HepG2 (cell line): ENCODE results near the gene COL9A3. TPM values are rescaled to one million over a fixed set of nuclear protein-coding genes. Genes with fewer than 3 reads are reported as not detected.
A peak's percentile ranks its signal among the peaks of the same experiment; 100 is the strongest.

Experiments
- ARNTL ChIP-seq: sonication (generic); formaldehyde crosslinking; IDR thresholded peaks from 2 replicates; pipeline ENCODE4 v1.4.0; 2020; ENCODE audit warnings: mild to moderate bottlenecking, missing genetic modification reagents
- MAX ChIP-seq: IDR thresholded peaks from 2 replicates; pipeline ENCODE4 v1.6.1; 2012; ENCODE audit warnings: inconsistent platforms
- RNF219 ChIP-seq: sonication (generic); formaldehyde crosslinking; IDR thresholded peaks from 2 replicates; pipeline ENCODE4 v1.5.0; 2020; ENCODE audit warnings: mild to moderate bottlenecking, missing genetic modification reagents
- RORA ChIP-seq: sonication (generic); formaldehyde crosslinking; IDR thresholded peaks from 2 replicates; pipeline ENCODE4 v1.5.0; 2020; ENCODE audit warnings: mild to moderate bottlenecking, missing genetic modification reagents, moderate library complexity
- RXRA ChIP-seq: sonication (generic); formaldehyde crosslinking; IDR thresholded peaks from 2 replicates; pipeline ENCODE4 v1.5.1; 2020; ENCODE audit warnings: missing genetic modification reagents
- SKIL ChIP-seq: sonication (generic); formaldehyde crosslinking; IDR thresholded peaks from 2 replicates; pipeline ENCODE4 v1.8.0; 2022; ENCODE audit warnings: missing genetic modification reagents, mild to moderate bottlenecking, moderate library complexity, borderline replicate concordance
- SOX5 ChIP-seq: IDR thresholded peaks from 2 replicates; pipeline ENCODE4 v1.6.1; 2016; ENCODE audit warnings: borderline replicate concordance
- SP2 ChIP-seq: sonication (generic); formaldehyde crosslinking; IDR thresholded peaks from 2 replicates; pipeline ENCODE4 v1.5.1; 2020; ENCODE audit warnings: mild to moderate bottlenecking, missing genetic modification reagents
- ZBED4 ChIP-seq: sonication (generic); formaldehyde crosslinking; IDR thresholded peaks from 2 replicates; pipeline ENCODE4 v1.4.0; 2020; ENCODE audit warnings: missing genetic modification reagents, borderline replicate concordance
- ZNF281 ChIP-seq: sonication (generic); formaldehyde crosslinking; IDR thresholded peaks from 2 replicates; pipeline ENCODE4 v1.4.0; 2020; ENCODE audit warnings: missing genetic modification reagents, borderline replicate concordance
- ZNF343 ChIP-seq: sonication (generic); formaldehyde crosslinking; IDR thresholded peaks from 2 replicates; pipeline ENCODE4 v1.4.0; 2020; ENCODE audit warnings: mild to moderate bottlenecking, missing genetic modification reagents
- ZNF564 ChIP-seq: sonication (generic); formaldehyde crosslinking; IDR thresholded peaks from 2 replicates; pipeline ENCODE4 v1.8.1; 2023; ENCODE audit warnings: mild to moderate bottlenecking, missing genetic modification reagents
- ZNF773 ChIP-seq: sonication (generic); formaldehyde crosslinking; IDR thresholded peaks from 2 replicates; pipeline ENCODE4 v1.4.0; 2020; ENCODE audit warnings: missing genetic modification reagents, borderline replicate concordance
- polyA plus RNA-seq, 8 experiments: library from polyadenylated mRNA; depleted of rRNA in 3 of 8; stranded (reverse) in 7 of 8; unstranded in 1 of 8; fragments of >200 nt; fragmentation: Illumina TruSeq in 4 of 8; extraction: Trizol in 4 of 8; gene quantifications; 2 replicates each; pipeline versions ENCODE4 v1.2.1 to v1.2.3, GENCODE V29; 2011 to 2016; ENCODE audit warnings: low read depth in 4 of 8, missing spikeins in 1 of 8, mixed read lengths in 1 of 8; ENCODE audit not compliant: insufficient read depth in 1 of 8
- total RNA-seq, 5 experiments: library from RNA; depleted of rRNA; stranded (reverse); fragments of >200 nt; fragmentation: Illumina TruSeq; extraction: Trizol; gene quantifications; 2 replicates each; pipeline ENCODE4 v1.2.3, GENCODE V29; 2016; ENCODE audit warnings: low read depth in 1 of 5
- TF ChIP-seq, protein P1 (sequence below): sonication (generic); formaldehyde crosslinking; IDR thresholded peaks from 2 replicates; pipeline ENCODE4 v1.4.0; 2020; ENCODE audit warnings: missing genetic modification reagents, borderline replicate concordance

COL9A3 gene
- total and polyA plus RNA-seq, 2 of the 13 experiments (the other 11 are each of a cell fraction or from before 2014, with no cell fraction given) = 155 to 204 TPM

- TF ChIP-seq RNF219 (CRISPR knock-in tag) (no peak), SOX5 (CRISPR knock-in tag) (no peak; the same call in 1 of the 2 replicates), MAX (peak; percentile 34; the same call in 1 of the 2 replicates), ZNF343 (CRISPR knock-in tag) (peak; percentile 92), ZBED4 (CRISPR knock-in tag) (peak; percentile 89; the same call in 1 of the 2 replicates), ZNF773 (CRISPR knock-in tag) (peak; percentile 67; the same call in 1 of the 2 replicates), ARNTL (no peak), ZNF281 (no peak), ZNF564 (CRISPR knock-in tag) (peak; percentile 41; the same call in 1 of the 2 replicates), RXRA (CRISPR knock-in tag) (peak; percentile 28), RORA (CRISPR knock-in tag) (no peak), SP2 (no peak), SKIL (CRISPR knock-in tag) (0 out of 2 replicates have a peak, but pooled peaks have one; percentile 16)
- TF ChIP-seq, protein P1, sequence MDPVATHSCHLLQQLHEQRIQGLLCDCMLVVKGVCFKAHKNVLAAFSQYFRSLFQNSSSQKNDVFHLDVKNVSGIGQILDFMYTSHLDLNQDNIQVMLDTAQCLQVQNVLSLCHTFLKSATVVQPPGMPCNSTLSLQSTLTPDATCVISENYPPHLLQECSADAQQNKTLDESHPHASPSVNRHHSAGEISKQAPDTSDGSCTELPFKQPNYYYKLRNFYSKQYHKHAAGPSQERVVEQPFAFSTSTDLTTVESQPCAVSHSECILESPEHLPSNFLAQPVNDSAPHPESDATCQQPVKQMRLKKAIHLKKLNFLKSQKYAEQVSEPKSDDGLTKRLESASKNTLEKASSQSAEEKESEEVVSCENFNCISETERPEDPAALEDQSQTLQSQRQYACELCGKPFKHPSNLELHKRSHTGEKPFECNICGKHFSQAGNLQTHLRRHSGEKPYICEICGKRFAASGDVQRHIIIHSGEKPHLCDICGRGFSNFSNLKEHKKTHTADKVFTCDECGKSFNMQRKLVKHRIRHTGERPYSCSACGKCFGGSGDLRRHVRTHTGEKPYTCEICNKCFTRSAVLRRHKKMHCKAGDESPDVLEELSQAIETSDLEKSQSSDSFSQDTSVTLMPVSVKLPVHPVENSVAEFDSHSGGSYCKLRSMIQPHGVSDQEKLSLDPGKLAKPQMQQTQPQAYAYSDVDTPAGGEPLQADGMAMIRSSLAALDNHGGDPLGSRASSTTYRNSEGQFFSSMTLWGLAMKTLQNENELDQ (CRISPR knock-in tag) = no peak
These were observed 22.7 kb upstream of the COL9A3 start (continued) for GRCh38 chr20:62794007-62794724.
